DMS114 treated with DMSO at 0.1 percent for 48 hours (cell line): ENCODE results near the gene BOC.
"Not testable (repeated sequence)": the region's sequence is repeated elsewhere in the genome, so short reads cannot be mapped to it uniquely, and the experiment has no call there.

Source experiments
- DNase-seq: peaks from one replicate; lab custom pipeline; 2025; ENCODE audit not compliant: unreplicated experiment; lab: John Stamatoyannopoulos, UW

Gene BOC

GRCh38 chr3:113211330-113212149 lies at the start of gene BOC:
Gene BOC (plus strand): TSS chr3:113211557. CDS start chr3:113249803, 38,246 bp downstream.
- DNase-seq: peak; percentile 6

GRCh38 chr3:113161661-113162060 lies 49.7 kb upstream of the BOC start:
- no peak for DNase-seq

DNA sequence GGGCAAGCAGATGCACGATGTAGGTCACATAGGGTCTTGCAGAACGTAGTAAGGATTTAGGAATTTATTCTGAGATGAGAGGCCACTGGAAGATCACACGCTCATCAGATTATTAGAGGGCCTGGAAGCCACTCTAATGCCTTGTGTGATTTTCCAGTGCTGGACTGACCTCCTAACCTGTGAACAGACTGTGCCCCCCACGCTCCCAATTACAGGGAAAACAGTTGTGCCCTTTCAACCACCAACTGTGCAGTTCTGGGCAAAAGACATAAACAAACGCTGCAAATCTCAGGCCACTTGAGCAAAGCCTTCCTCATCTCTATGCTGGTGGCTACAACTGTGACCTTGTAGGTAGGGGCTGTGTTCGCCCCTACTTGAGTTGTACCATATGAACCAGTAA lies 48.2 kb upstream of the BOC start:
- no peak for DNase-seq

DNA sequence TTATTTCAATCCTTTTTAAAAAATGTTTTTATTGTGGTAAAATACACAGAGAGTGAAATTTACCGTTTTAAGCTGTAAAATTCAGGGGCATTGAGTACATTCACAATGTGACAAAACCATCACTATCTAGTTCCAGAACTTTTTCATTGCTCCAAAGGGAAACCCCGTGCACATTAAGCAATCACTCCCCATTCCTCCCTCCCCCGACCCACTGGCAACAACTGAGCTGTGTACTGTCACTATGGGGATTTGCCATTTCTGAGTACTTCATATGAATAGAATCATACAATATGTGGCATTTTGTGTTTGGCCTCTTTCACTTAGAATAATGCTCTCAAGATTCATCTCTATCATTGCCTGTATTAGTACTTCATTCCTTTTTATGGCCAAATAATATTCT lies 45.5 kb upstream of the BOC start:
- DNase-seq: no peak

GRCh38 chr3:113166357-113166718 lies 45.0 kb upstream of the BOC start:
- no peak for DNase-seq

DNA sequence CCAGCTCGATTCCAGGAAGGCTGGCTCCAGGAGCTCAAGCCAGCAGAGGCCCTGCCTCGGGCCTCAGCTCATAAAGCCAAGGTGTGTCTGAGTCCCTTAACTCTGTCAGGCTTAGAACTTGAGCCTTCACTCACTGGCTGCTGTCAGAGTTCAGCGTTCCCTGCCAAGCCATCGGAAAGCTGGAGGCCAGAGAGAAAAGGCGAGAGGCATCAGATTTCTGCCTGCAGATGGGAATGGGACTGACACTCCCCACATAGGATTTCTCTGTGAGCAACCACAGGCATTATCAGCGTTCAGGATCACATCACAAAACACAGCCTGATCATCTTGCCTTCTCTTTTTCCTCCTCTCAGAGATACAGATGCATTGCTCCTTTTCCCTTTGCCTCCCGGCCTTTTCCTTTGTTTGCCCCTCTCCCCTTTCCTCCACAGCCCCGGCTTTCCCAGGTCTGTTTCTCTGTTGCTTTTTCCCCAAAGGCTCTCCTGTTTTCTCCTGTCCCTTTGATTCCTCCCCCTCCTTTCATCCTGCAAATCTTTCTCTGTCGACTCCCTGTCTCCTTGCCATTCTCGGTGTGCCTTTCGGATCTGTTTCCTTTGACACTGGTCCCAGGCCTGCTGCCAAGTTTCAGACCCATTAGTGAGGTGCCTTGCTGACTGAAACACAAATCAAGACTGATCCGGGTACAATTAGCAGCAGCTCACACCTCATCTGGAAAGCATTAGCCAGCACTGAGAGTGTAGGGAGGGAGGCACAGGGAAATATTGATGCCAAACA lies 44.5 kb upstream of the BOC start:
- no peak for DNase-seq

DNA sequence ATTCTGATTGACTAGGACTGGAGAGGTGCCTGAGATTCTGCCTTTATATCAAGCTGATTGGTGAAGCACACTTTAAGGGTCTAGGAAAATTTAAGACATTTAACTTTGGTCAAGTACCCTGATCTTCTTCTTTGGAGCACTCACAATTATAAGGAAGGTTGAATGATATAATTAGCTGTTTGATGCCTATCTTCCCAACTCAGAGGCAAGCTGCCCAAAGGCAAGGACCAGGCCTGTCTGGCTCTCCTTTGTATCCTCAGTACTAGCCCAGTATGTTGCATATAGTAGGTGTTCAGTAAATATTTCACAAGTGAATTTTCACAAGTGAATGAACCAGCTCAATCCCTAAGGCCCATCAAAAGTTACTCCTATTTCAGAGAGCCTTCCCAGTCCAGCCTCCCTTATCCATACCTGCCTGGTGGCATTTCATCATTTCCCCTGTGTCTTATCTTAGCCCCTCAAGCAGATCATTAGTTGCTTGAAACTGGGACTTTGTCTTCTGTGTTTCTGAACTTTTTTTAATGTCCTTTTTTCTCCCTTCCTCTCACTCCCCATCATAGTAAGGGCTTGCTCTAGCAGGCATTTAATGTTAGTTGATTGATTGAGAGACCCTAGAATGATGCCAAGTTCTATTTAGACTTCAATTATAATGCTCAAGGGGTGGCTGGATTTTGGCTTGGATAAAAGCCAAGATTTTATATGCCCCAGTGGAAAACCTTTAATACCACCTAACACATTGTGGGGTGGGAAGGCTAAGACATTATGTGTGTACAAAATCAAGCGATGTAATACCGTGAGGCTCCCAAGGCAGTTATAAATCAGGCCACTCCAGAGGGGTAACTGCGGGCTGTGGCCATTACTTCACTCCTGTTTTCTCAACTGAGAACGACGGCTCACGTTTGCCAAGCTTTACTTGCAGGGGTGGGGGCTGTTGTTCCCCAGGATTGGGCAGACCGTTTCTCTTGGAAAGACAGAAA lies 43.2 kb upstream of the BOC start:
- no peak for DNase-seq

DNA sequence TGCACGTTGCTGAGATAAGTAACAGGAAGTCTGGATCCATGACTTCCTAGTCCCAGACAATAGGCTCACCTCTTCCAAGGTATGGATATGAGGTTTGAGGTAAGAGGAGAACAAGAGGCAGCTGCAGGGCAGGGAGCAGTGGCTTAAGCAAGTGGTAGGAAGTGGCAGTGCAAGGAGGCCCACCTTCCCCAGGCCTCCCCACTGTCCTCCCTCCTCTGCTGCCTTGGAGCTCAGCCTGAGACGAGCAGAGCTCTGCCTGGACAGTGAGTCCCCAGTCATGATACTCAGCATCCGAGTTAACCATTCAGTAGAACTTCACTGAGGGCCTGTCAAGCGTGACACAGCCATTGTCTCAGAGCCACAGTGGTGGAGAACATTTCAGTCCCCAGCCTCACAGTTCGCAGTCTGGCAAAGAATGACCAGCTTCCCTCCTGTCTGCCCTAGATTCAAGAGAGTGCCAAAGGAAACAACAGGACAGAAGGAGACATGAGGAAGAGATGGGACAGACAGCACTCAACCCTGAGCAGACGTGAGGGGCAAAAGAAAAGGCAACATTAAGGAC lies 41.4 kb upstream of the BOC start:
- DNase-seq: no peak

DNA sequence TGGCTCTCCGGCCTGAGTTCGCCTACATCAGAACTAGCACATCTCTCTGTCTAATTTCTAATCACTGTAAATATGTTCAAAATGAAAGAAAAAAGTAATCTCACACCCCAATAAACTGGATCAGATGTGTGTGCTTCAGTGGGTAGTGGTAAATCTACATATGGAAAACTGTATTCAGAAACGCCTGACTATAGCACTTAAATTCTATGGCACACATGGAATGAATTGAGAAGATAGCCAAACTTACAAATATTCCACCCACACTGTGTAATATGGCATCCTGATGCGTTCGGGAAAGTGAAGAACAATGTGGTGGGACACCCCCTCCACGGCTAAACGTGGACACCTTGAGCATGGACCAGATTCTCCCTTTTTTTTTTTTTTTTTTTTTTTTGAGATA lies 40.6 kb upstream of the BOC start:
- DNase-seq: no peak

DNA sequence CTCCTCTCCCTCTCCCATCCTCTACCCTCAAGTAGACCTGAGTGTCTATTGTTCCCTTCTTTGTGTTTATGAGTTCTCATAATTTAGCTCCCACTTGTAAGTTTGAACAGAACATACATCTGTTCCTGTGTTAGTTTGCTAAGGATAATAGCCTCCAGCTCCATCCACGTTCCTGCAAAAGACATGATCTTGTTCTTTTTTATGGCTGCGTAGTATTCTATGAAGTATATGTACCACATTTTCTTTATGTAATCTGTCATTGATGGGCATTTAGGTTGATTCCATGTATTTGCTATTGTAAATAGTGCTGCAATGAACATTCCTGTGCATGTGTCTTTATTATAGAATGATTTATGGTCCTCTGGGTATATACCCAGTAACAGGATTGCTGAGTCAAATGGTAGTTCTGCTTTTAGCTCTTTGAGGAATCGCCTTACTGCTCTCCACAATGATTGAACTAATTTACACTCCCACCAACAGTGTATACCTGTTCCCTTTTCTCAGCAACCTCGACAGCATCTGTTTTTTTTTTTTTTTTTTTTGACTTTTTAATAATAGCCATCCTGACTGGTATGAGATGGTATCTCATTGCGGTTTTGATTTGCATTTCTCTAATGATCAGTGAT lies 39.6 kb upstream of the BOC start:
- DNase-seq: not testable (repeated sequence)

GRCh38 chr3:113173102-113173501 lies 38.3 kb upstream of the BOC start:
- DNase-seq: no peak

DNA sequence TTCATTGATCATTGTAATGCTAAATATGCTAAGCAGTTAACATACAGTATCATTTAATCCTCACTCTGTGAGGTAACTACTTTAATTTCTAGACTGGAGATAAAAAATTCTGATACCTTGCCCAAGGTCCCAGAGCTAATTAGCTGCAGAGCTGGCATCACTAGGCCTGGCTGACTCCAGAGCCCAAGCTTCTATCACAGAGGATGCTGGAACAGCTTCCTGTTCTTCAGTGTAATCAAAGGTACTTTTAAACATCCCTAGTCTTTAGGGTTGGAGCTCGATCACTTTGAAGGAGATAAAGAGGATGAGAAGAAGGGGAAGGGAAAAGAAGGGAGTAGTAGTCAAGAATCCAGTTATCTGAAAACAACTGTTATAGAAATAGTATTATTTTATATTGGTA lies 37.1 kb upstream of the BOC start:
- DNase-seq: no peak

DNA sequence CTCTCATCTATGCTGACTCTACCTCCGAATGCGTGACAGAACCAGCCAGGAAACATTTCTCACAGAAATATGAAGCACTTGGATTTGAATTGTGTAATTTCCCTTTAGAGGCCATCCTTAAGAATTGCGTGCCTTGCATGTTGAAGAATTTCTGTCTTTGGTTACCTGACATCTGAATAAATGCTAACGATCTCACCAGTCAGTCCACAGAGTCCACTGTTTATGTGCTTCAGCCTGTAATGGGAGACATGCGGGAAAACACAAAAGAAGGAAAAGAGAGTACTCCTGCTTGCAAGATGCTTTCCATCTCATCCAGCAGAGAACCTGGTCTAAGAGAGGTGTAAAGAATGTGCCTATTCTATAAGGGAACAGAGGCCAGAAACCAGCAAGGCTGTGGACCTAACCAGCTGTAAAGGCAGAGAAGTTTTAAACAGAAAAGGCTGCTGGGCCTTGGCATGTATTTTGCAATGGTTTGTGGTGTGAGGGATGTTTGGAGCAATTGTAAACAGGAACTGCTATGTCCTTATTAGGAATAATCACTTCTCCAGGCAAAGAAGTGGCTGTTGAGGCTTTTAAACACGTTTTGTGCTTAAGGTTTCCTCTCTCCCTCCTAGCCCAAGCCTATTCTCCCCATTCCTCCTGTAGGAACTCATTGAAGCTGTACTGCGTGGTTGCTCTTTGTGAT lies 36.4 kb upstream of the BOC start:
- DNase-seq: no peak

- no peak for DNase-seq
Measured at GRCh38 chr3:113177526-113177925, 33.8 kb upstream of the BOC start.

GRCh38 chr3:113179235-113179824 lies 32.0 kb upstream of the BOC start:
- DNase-seq: no peak

- no peak for DNase-seq
Measured at GRCh38 chr3:113183748-113184661, 27.4 kb upstream of the BOC start.

DNA sequence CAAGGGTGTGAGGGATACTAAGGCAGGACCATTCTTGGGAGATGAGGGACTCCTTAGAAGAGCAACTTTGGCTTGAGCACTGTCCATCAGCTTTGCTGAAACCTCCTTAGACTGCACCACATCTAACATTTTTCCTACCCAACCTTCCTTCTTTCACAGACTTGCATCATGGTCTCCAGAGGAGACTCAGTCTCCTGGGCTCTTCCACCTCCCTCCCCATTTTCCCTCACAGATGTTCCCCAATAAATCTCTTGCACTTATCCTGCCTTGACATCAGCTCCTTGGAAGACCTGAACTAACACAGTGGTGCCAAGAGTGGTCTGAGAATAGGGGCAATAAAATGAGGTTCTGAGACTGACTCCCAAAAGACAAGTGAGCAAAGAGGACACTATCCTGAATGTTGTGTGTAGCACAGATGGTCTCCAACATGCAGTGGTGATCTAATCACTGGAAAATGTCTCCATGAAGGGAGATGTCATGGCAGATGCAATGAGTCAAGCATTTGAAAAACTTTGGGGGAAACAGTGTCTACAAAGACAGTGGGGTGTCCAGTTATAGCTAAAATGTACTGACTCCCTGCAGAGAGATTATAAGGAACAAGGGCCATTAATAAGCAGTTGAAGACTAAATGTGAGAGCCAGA lies 26.0 kb upstream of the BOC start:
- no peak for DNase-seq

GRCh38 chr3:113186566-113186965 lies 24.8 kb upstream of the BOC start:
- no peak for DNase-seq
